B cell (primary cell): ENCODE data around the gene CRYAA. TPM values are rescaled to one million over a fixed set of nuclear protein-coding genes. Genes with fewer than 3 reads are reported as not detected.

Experiments used
- ATAC-seq: fragments of 200-7000 bp; cut with Tn5 transposase; one replicate; pipeline ENCODE4 v1.10.0; 2021; ENCODE audit warnings: low read depth, mild to moderate bottlenecking, moderate number of reproducible peaks, moderate library complexity
- CTCF ChIA-PET: fragments of 350-600 bp; sonication (Branson Sonifier 250); formaldehyde crosslinking; loops from one replicate; lab custom pipeline; 2021; ENCODE audit warnings: antibody characterized with exemption, inconsistent platforms; lab: Charles Lee
- POLR2A ChIA-PET: fragments of 350-600 bp; sonication (Branson Sonifier 250); formaldehyde crosslinking; loops from one replicate; lab custom pipeline; 2021; ENCODE audit warnings: antibody characterized with exemption; lab: Charles Lee
- DNase-seq: peaks from one replicate; pipeline ENCODE4 v3.0.0; 2013
- H2AFZ ChIP-seq: 2 replicates; pipeline ENCODE4 v1.6.1; 2012; ENCODE audit warnings: mild to moderate bottlenecking, low read depth, low read length; ENCODE audit not compliant: insufficient read depth, poor library complexity, severe bottlenecking
- H3K27ac ChIP-seq, 2 donors: 1 replicate in 1 of 2; 2 replicates in 1 of 2; pipeline ENCODE4 v1.5.1; 2012 to 2013; ENCODE audit warnings: low read length in 2 of 2, mild to moderate bottlenecking in 2 of 2, moderate library complexity in 1 of 2
- H3K27me3 ChIP-seq, 4 experiments: fragments of 200-600 bp in 1 of 4; sonication (generic) in 1 of 4; replicated peaks in 1 of 4; 1 replicate in 2 of 4; 2 replicates in 2 of 4; pipeline versions ENCODE4 v1.6.1 to v1.7.0; 2013 to 2016; ENCODE audit warnings: low read length in 3 of 4, mild to moderate bottlenecking in 2 of 4, mixed read lengths in 1 of 4, moderate library complexity in 1 of 4; ENCODE audit not compliant: insufficient read depth in 4 of 4, control insufficient read depth in 3 of 4; ENCODE audit errors: control extremely low read depth in 1 of 4
- H3K36me3 ChIP-seq, 2 experiments: replicated peaks in 1 of 2; 1 replicate in 1 of 2; 2 replicates in 1 of 2; pipeline versions ENCODE4 v1.6.1 to v1.7.1; 2013; ENCODE audit warnings: low read length in 1 of 2; ENCODE audit not compliant: insufficient read depth in 2 of 2, control insufficient read depth in 1 of 2; ENCODE audit errors: control extremely low read depth in 1 of 2, extremely low read depth in 1 of 2
- H3K4me1 ChIP-seq, 2 donors: fragments of 200-600 bp in 1 of 2; sonication (generic) in 1 of 2; 1 replicate in 1 of 2; 2 replicates in 1 of 2; pipeline versions ENCODE4 v1.5.1 to v1.6.1; 2013 to 2017; ENCODE audit warnings: low read length in 2 of 2; ENCODE audit not compliant: control insufficient read depth in 2 of 2, insufficient read depth in 2 of 2
- H3K4me2 ChIP-seq: replicated peaks from 2 replicates; pipeline ENCODE3; 2012; ENCODE audit warnings: mild to moderate bottlenecking, low read depth, low read length; ENCODE audit not compliant: poor library complexity, severe bottlenecking
- H3K4me3 ChIP-seq, 5 experiments: fragments of 200-600 bp in 1 of 5; sonication (generic) in 1 of 5; 1 replicate in 3 of 5; 2 replicates in 2 of 5; pipeline versions ENCODE4 v1.5.1 to v1.7.0; 2011 to 2016; ENCODE audit warnings: low read length in 4 of 5, mild to moderate bottlenecking in 4 of 5, low read depth in 2 of 5, control low read depth in 1 of 5, moderate library complexity in 1 of 5; ENCODE audit not compliant: insufficient read depth in 1 of 5; ENCODE audit errors: control extremely low read depth in 1 of 5, extremely low read depth in 1 of 5
- H3K79me2 ChIP-seq: fragments of 200-600 bp; sonication (generic); one replicate; pipeline ENCODE4 v1.6.0; 2016; ENCODE audit warnings: low read length; ENCODE audit not compliant: control insufficient read depth, insufficient read depth
- H3K9ac ChIP-seq: fragments of 200-600 bp; sonication (generic); 2 replicates; pipeline ENCODE4 v1.6.1; 2017; ENCODE audit warnings: mild to moderate bottlenecking, low read length, moderate library complexity
- H3K9me3 ChIP-seq, 3 donors: one replicate each; pipeline versions ENCODE4 v1.6.1 to v1.7.1; 2013; ENCODE audit warnings: low read length in 2 of 3; ENCODE audit not compliant: control insufficient read depth in 2 of 3, insufficient read depth in 1 of 3; ENCODE audit errors: control extremely low read depth in 1 of 3
- H4K20me1 ChIP-seq: 2 replicates; pipeline ENCODE4 v1.6.0; 2012; ENCODE audit warnings: mild to moderate bottlenecking, low read length; ENCODE audit not compliant: insufficient read depth, control insufficient read depth, poor library complexity, severe bottlenecking
- H3K27ac Mint-ChIP-seq: one replicate; pipeline ENCODE4 v1.8.0; 2021; ENCODE audit warnings: mixed read lengths
- H3K27me3 Mint-ChIP-seq: one replicate; pipeline ENCODE4 v1.8.0; 2021; ENCODE audit warnings: mixed read lengths
- H3K4me1 Mint-ChIP-seq: one replicate; pipeline ENCODE4 v1.8.0; 2021; ENCODE audit warnings: mixed read lengths
- H3K4me3 Mint-ChIP-seq: one replicate; pipeline ENCODE4 v1.8.0; 2021; ENCODE audit warnings: mixed read lengths
- H3K9me3 Mint-ChIP-seq: one replicate; pipeline ENCODE4 v1.8.0; 2022; ENCODE audit warnings: mixed read lengths; ENCODE audit not compliant: insufficient read depth
- CTCF ChIP-seq: fragments of 200-600 bp; IDR thresholded peaks from one replicate; pipeline ENCODE4 v1.8.0; 2022; ENCODE audit warnings: antibody characterized with exemption, mild to moderate bottlenecking
- EZH2 ChIP-seq: IDR thresholded peaks from 2 replicates; pipeline ENCODE4 v1.6.1; 2012; ENCODE audit warnings: borderline replicate concordance, low read depth, mild to moderate bottlenecking, moderate library complexity, low read length; ENCODE audit not compliant: insufficient read depth, poor library complexity, severe bottlenecking
- WGBS: methylation state at CpG from one replicate; pipeline ENCODE4 v1.1.5; 2013; ENCODE audit warnings: missing lambda C conversion rate; ENCODE audit not compliant: insufficient coverage; 5-methylcytosine and 5-hydroxymethylcytosine counted together
- intact Hi-C: fragments of 100-400 bp; cut with micrococcal nuclease; formaldehyde crosslinking; loops from one replicate; pipeline ENCODE4 v1.10.0; 2022
- polyA plus RNA-seq: library from polyadenylated mRNA; depleted of rRNA; stranded (reverse); fragments of >200 nt; gene quantifications from 2 replicates; pipeline ENCODE4 v1.2.3, GENCODE V29; 2012
- total RNA-seq, 2 donors: library from RNA; stranded (reverse); fragments of 120-200 nt in 1 of 2; gene quantifications; 1 replicate in 1 of 2; 2 replicates in 1 of 2; pipeline versions ENCODE4 v1.2.3 to v1.2.4, GENCODE V29; 2013 to 2022

The CRYAA gene
- total and polyA plus RNA-seq, 2 donors (not counting 1 experiment from before 2014, with no cell fraction given), result not detected

GRCh38 chr21:43209575-43210453, 41.0 kb downstream of the CRYAA start:
- no peak overlapping the region for H3K4me2 ChIP-seq
- Mint-ChIP-seq H3K4me3 (no peak overlapping the region), H3K27ac (no peak overlapping the region), H3K27me3 (peaks cover 29% of the 10 kb centered on the region), H3K4me1 (no peaks in the 10 kb centered on the region), H3K9me3 (no peaks in the 10 kb centered on the region)
- no peak overlapping the region for H3K4me3 ChIP-seq
- DNase-seq (no peak), ATAC-seq (no peak)
- H3K4me1 ChIP-seq, result no peaks in the 10 kb centered on the region
- no peaks in the 10 kb centered on the region for H3K9me3 ChIP-seq
- H3K79me2 ChIP-seq, result no peaks in the 10 kb centered on the region
- no peaks in the 10 kb centered on the region for H4K20me1 ChIP-seq
- TF ChIP-seq CTCF, result no peak
- no peak for TF ChIP-seq EZH2
- intact Hi-C loops, result no loop called here
- no peak overlapping the region for H3K9ac ChIP-seq
- H3K36me3 ChIP-seq, result no peaks in the 10 kb centered on the region
- WGBS, result 91% methylated on average over 36 of the region's 36 CpGs
- ChIA-PET POLR2A (no interaction called here), CTCF (no interaction called here)
- H3K27me3 ChIP-seq, result peaks cover 0 to 15% (median 5%) of the 10 kb centered on the region in 4 experiments
- H2AFZ ChIP-seq, result no peak overlapping the region
- H3K27ac ChIP-seq, result no peak overlapping the region

- 82% methylated on average over 3 of the region's 7 CpGs for WGBS
- POLR2A ChIA-PET, result no interaction called here
- Histone ChIP-seq H4K20me1 (no peaks in the 10 kb centered on the region), H3K4me3 (no peak overlapping the region), H3K9ac (no peak overlapping the region), H3K27ac (no peak overlapping the region), H3K27me3 (peaks cover 0 to 15% (median 5%) of the 10 kb centered on the region in 4 experiments), H3K36me3 (no peaks in the 10 kb centered on the region), H3K4me1 (no peaks in the 10 kb centered on the region), H3K79me2 (no peaks in the 10 kb centered on the region), H3K4me2 (no peak overlapping the region), H3K9me3 (no peaks in the 10 kb centered on the region), H2AFZ (no peak overlapping the region)
- TF ChIP-seq CTCF (no peak), EZH2 (no peak)
- no peak overlapping the region for H3K27ac Mint-ChIP-seq
- no peaks in the 10 kb centered on the region for H3K9me3 Mint-ChIP-seq
- ATAC-seq (no peak), DNase-seq (no peak)
- no peaks in the 10 kb centered on the region for H3K4me1 Mint-ChIP-seq
- intact Hi-C loops, result no loop called here
- H3K4me3 Mint-ChIP-seq, result no peak overlapping the region
- peaks cover 26% of the 10 kb centered on the region for H3K27me3 Mint-ChIP-seq
- CTCF ChIA-PET, result no interaction called here
Observed at GRCh38 chr21:43210454-43211071, 41.8 kb downstream of the CRYAA start.
